GM18508 (cell line): ENCODE data around the gene HES7.

Experiments
- ATAC-seq: cut with Tn5 transposase; IDR thresholded peaks from one replicate; pipeline ENCODE4 v1.9.1; 2021; ENCODE audit warnings: moderate number of reproducible peaks; ENCODE audit not compliant: insufficient read depth, unreplicated experiment

The HES7 gene

DNA sequence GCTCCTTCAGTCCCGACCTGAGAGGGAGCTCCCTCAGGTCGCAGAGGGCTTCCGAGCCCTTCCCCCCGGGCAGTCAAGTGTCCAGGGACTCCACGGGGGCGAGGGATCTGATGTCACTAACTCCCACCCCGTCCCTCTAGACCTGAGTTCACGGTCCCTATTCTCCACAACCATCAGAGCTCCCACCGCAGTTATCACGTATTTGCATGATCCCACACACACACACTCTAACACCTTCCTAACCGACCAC, 32.0 kb upstream of the HES7 start:
- ATAC-seq: no peak

DNA sequence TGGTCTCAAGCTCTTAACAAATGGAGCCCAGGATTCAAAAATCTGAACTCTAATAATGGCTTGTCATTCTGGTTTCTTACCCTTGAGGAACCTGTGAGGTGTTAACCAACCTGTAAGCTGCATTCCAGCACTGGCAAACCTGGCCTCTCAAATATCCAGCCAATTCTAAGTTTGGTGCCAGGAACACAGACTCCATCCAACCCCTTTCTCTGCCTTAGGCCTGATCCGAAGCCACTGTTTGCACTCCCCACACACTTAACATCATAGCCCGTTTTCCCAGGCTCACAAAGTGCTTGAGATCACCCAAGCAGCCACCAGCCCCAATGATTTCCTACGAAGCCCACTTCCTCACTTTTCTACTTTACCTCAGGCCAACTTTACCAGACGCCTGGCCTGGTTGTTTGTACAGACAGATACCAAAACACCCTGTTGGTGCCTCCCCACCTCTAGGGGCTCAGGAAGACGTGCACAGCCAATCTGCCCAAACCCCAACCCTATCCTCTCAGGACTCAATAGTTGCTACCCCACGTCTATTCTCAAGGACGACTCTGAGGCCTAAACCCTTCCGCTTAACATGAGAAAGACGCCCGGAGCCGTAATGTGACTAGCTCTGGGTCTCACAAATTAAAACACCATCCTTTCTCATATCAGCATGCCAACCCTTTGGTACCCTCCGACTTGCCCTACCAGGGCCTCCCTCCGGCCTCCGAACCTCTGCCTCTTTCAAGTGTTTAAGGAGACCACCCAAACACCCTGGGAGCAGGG, 31.5 kb upstream of the HES7 start:
- no peak for ATAC-seq

DNA sequence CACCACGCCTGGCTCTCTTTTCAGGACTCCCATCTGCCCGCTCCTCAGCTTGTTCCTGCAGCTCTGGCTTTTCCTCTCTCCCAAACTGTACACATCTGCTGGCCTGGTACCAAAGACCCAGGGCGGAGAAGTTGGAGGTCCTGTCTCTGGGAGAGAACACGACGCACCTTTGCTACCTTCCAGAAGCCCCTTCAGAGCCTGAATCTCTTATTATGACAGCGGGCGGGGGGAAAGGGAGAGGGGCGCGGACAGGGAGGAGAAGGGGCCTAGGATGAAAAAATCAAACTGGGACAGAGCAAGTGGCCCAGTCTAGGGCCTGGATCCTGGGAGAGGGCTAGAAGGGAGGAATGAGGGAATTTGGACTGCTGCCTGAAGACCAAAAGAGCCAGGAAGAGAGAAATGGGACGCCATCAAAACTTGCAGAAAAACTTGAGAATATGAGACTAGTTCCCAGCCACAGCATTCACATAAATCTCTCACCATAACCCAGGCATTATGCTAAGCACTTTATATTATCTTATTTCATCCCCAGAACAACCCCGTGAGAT, 30.8 kb upstream of the HES7 start:
- ATAC-seq: no peak

DNA sequence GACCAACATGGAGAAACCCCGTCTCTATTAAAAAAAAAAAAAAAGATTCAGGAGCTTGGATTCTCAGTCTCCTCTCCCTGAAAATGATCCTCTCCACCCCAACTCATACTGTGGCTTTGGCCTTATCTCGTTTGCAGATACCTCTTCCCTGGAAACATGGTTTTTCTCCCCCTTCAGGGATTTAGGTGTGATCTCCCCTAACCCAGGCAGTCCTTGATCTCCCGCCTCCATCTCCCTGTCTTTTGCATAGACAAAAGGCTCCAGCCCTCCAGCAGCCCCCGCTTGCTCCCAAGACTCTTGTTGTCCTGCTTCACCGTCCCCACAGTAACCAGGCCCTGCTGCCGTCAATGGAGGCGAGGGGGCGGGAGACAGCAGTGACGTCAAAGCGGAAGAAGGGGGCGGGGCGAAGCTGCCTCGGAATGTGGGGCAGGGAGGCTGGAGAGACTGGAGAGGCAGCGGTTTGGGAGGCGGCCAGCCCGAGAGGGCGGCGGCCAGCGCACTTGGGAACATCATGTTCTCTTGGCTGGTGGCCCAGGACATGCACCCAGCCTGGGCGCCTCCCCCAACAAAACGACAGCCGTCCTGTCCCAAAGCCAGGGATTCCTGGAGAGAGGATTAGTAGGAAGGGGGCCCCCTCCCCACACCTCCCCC, 30.2 kb upstream of the HES7 start:
- no peak for ATAC-seq

DNA sequence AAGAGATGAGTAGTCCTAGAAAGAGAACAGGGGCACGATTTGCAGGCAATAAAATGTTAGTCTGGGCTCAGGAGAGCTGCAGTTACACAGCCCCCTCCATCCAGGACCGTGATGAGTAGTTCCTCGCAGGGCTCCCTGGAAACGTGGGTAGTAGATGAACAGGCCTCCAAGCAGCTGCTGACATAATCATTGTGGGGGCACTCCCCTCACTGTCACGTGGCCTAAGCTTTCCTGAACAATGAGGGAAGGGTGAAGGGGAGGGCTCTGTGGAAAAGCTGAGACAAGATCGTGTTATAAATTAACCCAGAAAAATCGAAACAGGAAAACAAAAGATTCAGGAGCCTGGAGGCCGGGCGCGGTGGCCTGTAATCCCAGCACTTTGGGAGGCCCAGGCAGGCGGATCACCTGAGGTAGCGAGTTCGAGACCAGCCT, 29.6 kb upstream of the HES7 start:
- no peak for ATAC-seq

DNA sequence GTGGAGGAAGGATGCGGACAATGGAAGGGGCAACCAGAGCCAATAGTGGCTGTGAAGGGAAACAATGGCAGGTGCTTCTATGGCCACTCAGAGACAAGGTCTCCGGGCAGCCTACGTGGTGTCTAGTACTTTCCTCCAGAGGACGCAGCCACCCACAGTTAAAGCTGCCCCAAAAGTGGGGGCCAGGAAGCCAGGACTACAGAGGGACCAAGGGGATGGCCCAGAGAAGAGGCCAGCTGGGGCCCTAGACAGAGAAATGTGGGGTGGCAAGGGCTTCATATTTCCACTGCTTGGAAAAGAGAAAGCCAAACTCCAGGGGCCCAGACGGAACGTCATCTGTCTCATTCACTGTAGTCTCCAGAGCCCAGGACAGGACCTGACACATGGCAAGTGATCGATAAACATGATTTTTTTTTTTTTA, 29.1 kb upstream of the HES7 start:
- ATAC-seq: no peak

DNA sequence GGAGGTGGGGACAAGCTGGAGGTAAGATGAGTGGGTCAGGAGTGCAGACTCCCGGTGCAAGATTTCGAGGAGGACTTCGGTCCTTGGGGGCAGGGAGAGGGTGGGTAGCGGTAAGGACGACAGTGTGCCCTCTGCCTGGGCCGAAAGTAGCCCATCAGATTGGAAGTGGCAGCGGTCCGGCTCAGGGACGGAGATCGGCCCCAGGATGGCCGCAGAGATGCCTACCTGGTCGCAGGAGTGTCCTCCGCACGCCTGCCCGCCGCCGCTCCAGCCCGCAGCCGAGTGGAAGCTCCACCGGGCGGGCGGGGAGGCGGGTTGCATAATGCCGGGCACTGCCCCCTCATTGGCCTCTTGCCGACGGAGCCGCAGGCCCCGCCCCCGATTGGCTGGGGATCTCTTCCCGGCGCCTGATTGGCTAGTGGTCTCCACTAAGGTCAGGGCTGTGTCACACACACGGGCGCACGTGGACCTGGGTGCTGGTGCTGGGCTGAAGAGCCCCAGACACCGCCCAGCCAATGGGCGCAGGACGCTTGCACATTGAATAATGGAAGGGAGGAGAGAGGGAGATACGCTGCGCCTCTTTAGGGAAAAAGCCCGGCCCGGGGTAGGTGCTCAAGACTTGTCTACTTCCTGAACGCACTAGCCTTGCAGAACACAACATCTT, 28.3 kb upstream of the HES7 start, which contains the start of gene PER1:
Gene PER1, minus strand, starts transcription at position 293 of the 664 bp plus-strand sequence. CDS start 1,698 bp downstream, outside the sequence.
- no peak for ATAC-seq

DNA sequence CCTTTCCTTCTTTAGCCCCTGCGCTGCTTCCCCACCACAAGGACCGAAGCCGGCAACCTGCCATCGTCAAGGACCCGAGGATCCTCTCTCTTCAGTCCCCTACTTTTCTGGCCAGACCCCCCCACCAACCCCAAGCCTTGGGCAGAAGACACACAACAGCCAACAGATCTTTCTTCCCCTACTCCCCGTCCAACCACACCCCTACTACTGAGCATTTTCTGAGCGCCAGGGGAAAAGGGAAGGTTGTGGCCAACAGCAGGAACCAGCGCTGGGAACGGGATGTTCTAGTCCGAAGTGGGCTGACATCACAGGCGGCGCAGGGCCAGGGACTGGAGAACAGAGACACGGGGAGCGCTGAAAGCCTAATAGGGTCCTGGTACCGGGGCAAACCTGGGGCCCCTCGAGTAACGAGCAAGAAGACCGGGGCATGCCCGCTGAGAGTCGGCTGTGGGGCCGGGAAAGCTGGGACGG, 27.8 kb upstream of the HES7 start:
- ATAC-seq: no peak

DNA sequence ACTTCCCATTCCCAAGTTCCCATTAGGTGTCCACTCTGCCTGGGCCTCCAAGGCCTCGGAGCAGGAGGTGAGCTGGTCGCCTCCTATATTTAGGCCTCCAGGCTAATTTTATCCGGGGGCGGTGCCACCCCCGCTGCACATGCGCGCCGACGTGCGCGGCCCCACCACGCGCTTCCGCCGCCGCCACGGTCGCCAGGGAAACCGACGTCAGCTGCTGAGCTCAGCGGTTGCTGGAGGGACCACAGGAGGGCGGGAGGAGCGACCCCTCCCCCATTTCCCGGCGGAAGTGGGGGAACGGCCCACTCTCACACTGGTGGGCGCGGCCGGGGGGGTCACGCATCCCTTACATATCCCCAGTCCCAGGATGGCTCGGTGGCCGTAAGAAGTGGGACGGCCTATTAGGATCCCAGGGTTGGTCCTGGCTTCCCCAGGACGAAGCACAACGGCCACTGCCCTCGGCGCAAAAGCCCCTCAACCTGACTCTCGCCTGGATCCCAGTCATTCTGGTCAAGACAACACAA, 27.3 kb upstream of the HES7 start:
- ATAC-seq: no peak

DNA sequence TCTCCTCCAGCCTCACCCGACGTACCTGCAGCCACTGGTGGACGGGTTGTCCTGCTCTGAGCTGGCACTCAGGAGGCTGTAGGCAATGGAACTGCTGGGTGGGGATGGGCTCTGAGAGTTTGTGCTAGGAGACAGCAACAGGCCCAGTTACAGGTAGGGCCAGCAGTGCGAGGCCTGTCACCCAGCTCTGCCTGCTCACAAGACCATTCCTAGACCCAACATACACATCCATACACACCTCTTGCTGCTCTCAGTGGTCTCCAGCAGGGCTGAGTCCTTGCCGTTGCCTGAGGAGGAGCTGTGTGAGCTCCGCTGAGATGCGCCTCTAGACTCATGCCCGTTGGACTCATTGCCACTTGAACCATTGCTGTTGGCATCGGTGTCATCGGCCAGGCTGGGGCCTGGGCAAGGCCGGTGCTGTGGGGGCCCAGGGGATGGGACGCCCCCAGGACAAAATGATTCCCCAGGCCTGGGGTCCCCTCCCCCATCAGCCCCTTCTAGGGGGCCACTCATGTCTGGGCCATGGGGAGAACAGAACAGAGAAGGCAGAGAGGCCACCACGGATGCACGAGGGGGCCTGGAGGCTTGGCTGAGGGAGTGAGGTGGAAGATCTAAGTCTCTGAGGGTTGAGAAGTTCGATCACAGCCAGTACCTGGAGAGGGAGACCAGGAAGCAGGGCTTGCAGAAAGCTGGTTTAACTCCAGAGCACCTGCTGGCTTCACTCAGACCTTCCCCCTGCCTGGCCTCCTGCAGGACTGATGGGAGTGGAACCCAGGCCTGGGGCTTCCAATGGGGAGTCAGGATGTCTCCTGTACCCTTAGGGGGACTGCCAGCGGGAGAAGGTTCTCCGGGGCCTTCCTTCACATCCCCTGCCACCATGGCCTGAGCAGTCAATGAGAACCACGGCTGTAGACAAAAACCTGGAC, 26.6 kb upstream of the HES7 start:
- ATAC-seq: no peak

DNA sequence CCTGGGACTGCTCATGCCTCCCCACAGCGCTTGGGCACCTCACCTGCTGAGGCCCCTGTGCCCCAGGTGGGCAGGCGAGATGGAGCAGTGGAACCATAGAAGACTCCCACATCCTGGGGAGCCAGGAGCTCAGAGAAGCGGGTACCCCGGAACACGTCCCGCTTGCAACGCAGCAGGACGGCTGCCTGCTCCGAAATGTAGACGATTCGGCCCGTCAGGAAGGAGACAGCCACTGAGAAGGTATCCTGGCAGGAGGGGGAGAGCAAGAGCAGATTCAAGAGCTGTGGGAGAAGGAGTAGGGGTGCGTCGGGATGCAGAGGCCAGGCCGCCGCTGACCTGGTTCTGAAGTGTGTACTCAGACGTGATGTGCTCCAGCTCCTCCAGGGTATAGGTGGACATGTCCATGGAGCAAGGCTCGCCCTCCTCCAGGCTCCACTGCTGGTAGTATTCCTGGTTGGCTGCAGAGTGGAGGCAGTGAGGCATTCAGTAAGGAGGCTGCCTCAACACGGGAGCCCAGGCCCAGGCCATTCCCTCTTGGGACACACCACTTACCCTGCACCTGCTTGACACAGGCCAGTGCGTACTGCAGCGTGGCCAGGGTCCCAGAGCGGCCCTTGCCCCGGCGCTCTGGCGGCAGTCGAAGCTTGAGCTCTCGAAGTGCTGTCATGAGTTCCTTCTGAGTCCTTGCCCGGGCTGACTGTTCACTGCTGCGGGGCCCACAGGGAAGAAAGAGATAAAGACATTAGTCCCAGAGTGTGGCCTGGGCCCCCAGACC, 25.7 kb upstream of the HES7 start:
- no peak for ATAC-seq

DNA sequence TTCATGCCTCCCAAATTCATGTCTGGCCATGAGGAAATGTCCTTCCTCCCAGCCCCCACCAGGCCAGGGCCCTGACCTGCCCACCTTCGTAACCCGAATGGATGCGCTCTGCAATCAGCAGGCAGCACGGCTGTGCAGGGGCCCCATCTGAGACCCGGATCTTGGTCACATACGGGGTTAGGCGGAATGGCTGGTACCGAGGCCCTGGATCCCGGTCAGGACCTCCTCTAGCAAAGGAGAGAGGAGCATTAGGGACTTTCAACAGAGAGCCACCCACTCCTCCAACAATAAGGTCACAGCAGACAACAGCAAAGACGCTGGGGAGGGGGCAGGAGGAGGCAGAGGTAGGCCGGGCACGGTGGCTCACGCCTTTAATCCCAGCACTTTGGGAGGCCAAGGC, 24.7 kb upstream of the HES7 start:
- no peak for ATAC-seq

DNA sequence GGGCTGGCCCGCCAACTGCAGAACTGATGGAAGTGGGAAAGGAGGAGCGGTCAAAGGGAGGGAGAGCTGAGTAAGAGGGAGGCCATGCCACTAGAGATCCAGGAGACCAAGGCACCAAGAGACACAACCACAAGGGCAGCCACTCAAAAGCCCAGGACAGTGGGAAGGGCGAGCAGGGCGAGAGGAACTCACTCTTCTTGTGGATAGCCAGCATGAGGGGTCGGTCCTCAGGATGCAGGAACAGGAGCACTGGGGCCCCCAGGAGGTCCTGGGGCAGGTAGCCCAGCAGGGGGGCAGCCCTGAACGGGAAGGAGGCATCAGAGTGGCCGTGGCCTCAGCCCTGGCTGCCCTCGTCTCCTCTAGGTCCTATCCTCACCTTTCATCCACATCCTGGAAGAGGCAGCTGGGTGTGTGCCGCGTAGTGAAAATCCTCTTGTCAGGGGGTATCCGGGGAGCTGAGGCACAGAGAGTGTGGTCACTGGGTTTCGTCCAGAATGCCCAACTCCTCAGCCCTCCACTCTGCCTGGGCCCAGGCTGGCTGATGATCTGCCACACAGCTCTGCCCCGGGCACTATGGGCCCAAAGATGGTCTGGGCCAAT, 24.0 kb upstream of the HES7 start:
- ATAC-seq: no peak

DNA sequence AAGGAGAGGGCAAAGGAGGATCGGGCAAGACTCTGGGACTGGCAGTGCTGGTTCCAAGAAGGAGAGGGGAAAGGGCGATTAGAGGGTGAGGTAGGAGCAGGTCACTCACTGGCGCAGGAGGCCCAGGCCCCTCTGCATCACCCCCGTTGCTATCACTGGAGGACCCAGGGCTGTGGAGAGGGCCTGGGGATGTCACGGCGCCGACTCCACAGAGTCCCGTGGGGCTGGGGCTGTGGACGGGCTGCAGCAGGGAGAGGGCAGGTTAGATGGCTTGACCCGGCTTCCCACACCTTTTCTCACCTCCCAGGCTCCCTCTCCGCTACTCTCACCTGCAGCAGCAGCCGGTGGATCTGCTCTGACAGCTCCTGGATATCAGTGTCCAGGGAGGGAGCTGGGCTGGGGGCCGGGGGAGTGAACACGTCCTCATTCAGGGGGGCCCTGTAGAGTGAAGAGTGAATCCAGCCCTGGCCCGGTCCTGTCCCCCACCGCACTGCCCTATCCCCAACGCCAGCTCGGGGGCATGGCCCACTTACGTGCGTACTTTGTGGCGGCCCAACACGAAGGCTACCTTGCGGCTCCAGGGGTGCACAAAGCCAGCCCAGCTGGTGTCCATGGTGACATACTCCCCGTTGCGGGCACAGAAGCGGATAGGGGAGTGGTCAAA, 23.4 kb upstream of the HES7 start:
- ATAC-seq: no peak

DNA sequence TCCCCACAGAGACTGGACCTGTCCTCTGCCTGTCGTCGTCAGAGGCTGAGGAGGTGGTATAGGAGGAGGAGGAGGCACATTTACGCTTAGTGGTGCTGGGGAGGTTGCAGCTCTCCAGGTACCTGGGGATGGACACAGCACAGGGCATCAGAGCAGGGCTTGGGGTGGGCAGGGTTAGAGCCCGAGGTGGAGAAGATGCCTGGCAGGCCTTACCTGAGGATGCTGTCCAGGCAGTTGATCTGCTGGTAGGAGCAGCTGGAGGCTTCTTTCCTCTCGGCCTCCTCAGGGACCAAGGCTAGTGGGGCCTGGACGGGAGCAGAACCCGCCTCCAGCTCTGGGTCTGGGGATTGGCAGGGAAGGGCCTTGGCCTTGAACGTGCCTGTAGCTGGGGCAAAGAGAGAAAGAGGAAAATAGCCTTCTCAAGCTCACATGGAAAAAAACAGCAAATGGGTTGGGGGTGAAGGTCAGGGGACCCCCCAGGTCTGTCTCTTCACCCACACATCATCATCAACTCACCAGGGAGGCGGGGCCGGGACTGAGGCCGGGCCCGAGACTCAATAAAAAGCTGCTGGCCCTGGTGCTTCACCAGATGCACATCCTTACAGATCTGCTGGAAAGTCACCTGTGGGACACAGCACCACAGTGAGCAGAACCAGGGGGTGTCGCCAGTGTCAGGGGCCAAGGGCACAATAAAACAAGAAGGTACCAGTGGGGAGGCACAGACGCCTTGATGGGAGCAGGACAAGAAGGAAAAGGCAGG, 22.7 kb upstream of the HES7 start:
- ATAC-seq: no peak

DNA sequence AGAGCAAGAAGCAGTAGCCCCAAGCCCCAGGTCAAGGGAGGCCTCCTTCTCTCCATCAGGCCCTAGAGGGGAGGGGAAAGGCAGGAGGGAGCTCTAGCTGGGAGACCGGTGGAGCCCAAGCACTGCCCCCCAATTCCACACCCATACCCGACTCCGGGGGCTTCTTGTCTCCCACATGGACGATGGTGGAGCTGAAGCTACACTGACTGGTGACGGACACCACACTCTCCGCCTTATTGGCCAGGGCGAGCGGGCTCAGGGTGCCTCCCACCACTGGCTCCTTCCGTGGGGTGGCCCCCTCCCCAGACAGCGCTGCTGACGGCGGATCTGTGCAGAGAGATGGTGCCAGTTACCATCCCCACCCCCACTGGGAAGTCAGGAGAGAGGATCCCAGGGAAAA, 21.9 kb upstream of the HES7 start:
- ATAC-seq: no peak

DNA sequence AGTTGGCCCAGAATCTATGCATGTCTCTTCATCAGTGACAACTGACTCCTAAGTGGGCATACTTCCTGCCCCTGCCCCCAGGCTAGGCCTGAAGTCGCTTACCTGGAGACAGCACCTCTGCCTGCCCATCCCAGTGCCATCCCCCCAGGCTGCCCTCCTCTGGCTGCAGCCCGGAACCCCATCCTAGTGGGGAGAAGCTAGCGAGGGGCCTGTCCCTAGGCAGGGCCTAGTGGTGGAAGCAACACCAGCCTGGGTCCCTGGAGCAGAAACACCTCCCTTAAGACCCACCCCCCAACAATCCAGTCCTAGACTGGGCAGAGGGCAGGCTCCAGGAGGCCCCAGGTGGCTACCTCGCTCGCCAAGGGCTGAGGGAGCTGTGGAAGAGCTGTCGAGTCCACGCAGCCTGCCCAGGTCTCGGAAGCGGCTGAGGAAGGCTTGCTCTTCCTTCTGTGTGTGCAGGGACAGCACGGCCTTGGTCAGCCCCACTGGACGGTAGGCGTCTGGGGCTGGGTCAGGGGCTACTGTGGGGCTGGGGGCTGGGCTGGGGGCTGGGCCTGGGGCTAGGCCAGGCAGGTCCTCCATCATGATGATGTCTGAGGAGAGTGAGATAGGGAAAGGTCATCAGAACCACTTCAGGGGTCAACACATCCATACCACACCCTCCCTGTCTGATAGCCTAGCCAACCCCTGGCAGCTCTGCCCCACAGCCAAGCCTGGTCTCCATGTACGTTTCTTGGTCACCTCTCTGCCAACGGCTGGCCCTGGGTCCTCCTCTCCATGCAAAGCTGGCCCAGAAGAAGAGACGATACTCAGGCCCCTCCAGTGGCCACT, 20.7 kb upstream of the HES7 start:
- no peak for ATAC-seq
